NB4 (cell line): ENCODE data around the gene BEX3.

Experiments used
- MAX ChIP-seq: IDR thresholded peaks from 2 replicates; pipeline ENCODE4 v1.6.1; 2011; ENCODE audit warnings: low read depth, low read length
- TF ChIP-seq, protein P1 (sequence below): IDR thresholded peaks from one replicate; pipeline ENCODE4 v1.5.1; 2012; ENCODE audit warnings: low read depth, low read length

GRCh38 chrX:103360092-103360491 is 16.2 kb upstream of the BEX3 start:
- TF ChIP-seq, protein P1, sequence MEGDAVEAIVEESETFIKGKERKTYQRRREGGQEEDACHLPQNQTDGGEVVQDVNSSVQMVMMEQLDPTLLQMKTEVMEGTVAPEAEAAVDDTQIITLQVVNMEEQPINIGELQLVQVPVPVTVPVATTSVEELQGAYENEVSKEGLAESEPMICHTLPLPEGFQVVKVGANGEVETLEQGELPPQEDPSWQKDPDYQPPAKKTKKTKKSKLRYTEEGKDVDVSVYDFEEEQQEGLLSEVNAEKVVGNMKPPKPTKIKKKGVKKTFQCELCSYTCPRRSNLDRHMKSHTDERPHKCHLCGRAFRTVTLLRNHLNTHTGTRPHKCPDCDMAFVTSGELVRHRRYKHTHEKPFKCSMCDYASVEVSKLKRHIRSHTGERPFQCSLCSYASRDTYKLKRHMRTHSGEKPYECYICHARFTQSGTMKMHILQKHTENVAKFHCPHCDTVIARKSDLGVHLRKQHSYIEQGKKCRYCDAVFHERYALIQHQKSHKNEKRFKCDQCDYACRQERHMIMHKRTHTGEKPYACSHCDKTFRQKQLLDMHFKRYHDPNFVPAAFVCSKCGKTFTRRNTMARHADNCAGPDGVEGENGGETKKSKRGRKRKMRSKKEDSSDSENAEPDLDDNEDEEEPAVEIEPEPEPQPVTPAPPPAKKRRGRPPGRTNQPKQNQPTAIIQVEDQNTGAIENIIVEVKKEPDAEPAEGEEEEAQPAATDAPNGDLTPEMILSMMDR: no peak
- no peak for TF ChIP-seq MAX
